Activated T-helper 17 cell treated with anti-CD3 and anti-CD28 coated beads, Interleukin-2, amount 50 U/mL, for 72 hours (primary cell): ENCODE results near the gene BCKDHB. TPM values are rescaled to one million over a fixed set of nuclear protein-coding genes. Genes with fewer than 3 reads are reported as not detected.

ENCODE experiments used
- ATAC-seq: fragments of 150-1000 bp; cut with Tn5 transposase; replicated peaks from 2 replicates; pipeline ENCODE4 v1.10.0; 2021; ENCODE audit warnings: mild to moderate bottlenecking, moderate library complexity
- H3K27ac Mint-ChIP-seq: one replicate; pipeline ENCODE4 v1.8.0; 2022; ENCODE audit warnings: mixed read lengths
- H3K27me3 Mint-ChIP-seq: one replicate; pipeline ENCODE4 v1.8.0; 2022; ENCODE audit warnings: mixed read lengths
- H3K36me3 Mint-ChIP-seq: one replicate; pipeline ENCODE4 v1.8.0; 2022; ENCODE audit warnings: low read depth, mild to moderate bottlenecking, mixed read lengths
- H3K4me1 Mint-ChIP-seq: one replicate; pipeline ENCODE4 v1.8.0; 2022; ENCODE audit warnings: mixed read lengths
- H3K4me3 Mint-ChIP-seq: one replicate; pipeline ENCODE4 v1.8.0; 2022; ENCODE audit warnings: mild to moderate bottlenecking, mixed read lengths
- H3K9me3 Mint-ChIP-seq: one replicate; pipeline ENCODE4 v1.8.0; 2022; ENCODE audit warnings: mixed read lengths
- total RNA-seq, 2 donors: library from RNA; stranded (reverse); gene quantifications; one replicate each; pipeline ENCODE4 v1.2.3, GENCODE V29; 2022

BCKDHB gene
- total RNA-seq, 2 donors from 2014 or later = 15.9 to 16.0 TPM

GRCh38 chr6:80170433-80170832 is 64.0 kb downstream of the BCKDHB start:
- no peak for ATAC-seq
- H3K4me1 Mint-ChIP-seq = no peaks in the 10 kb centered on the region
- H3K4me3 Mint-ChIP-seq = no peak overlapping the region
- H3K36me3 Mint-ChIP-seq = peaks cover 24% of the 10 kb centered on the region
- H3K27ac Mint-ChIP-seq = no peak overlapping the region
- no peaks in the 10 kb centered on the region for H3K9me3 Mint-ChIP-seq
- no peaks in the 10 kb centered on the region for H3K27me3 Mint-ChIP-seq

- Mint-ChIP-seq H3K9me3 (no peaks in the 10 kb centered on the region), H3K27me3 (no peaks in the 10 kb centered on the region), H3K4me3 (no peak overlapping the region), H3K4me1 (no peaks in the 10 kb centered on the region), H3K27ac (no peak overlapping the region), H3K36me3 (peaks cover 30% of the 10 kb centered on the region)
- ATAC-seq = no peak
These were observed 66.9 kb downstream of the BCKDHB start for GRCh38 chr6:80173411-80173810.

- Mint-ChIP-seq H3K27ac (no peak overlapping the region), H3K4me1 (no peaks in the 10 kb centered on the region), H3K27me3 (no peaks in the 10 kb centered on the region), H3K4me3 (no peak overlapping the region), H3K9me3 (no peaks in the 10 kb centered on the region), H3K36me3 (peaks cover 30% of the 10 kb centered on the region)
- ATAC-seq = no peak
These were observed 68.6 kb downstream of the BCKDHB start for GRCh38 chr6:80174900-80175572.

- Mint-ChIP-seq H3K4me1 (no peaks in the 10 kb centered on the region), H3K27ac (no peak overlapping the region), H3K4me3 (no peak overlapping the region), H3K36me3 (peaks cover 7% of the 10 kb centered on the region), H3K27me3 (no peaks in the 10 kb centered on the region), H3K9me3 (no peaks in the 10 kb centered on the region)
- no peak for ATAC-seq
These were observed 73.2 kb downstream of the BCKDHB start for GRCh38 chr6:80179695-80180094.

GRCh38 chr6:80181352-80182081 is 75.0 kb downstream of the BCKDHB start:
- H3K4me3 Mint-ChIP-seq = no peak overlapping the region
- ATAC-seq = no peak

GRCh38 chr6:80182308-80182707 is 75.8 kb downstream of the BCKDHB start:
- H3K9me3 Mint-ChIP-seq = no peaks in the 10 kb centered on the region
- no peak overlapping the region for H3K27ac Mint-ChIP-seq
- ATAC-seq = no peak
- H3K4me1 Mint-ChIP-seq = no peaks in the 10 kb centered on the region
- peaks cover 6% of the 10 kb centered on the region for H3K36me3 Mint-ChIP-seq
- no peaks in the 10 kb centered on the region for H3K27me3 Mint-ChIP-seq
- no peak overlapping the region for H3K4me3 Mint-ChIP-seq

More at GRCh38 chr6:80181352-80182081, 75.0 kb downstream of the BCKDHB start:
- Mint-ChIP-seq H3K27ac (no peak overlapping the region), H3K27me3 (no peaks in the 10 kb centered on the region), H3K4me1 (no peaks in the 10 kb centered on the region), H3K36me3 (peaks cover 6% of the 10 kb centered on the region), H3K9me3 (no peaks in the 10 kb centered on the region)

- H3K36me3 Mint-ChIP-seq = peaks cover 6% of the 10 kb centered on the region
- H3K4me3 Mint-ChIP-seq = no peak overlapping the region
- H3K4me1 Mint-ChIP-seq = no peaks in the 10 kb centered on the region
- no peaks in the 10 kb centered on the region for H3K27me3 Mint-ChIP-seq
- H3K9me3 Mint-ChIP-seq = no peaks in the 10 kb centered on the region
- no peak for ATAC-seq
- no peak overlapping the region for H3K27ac Mint-ChIP-seq
These were observed 76.7 kb downstream of the BCKDHB start for GRCh38 chr6:80183019-80183795.

GRCh38 chr6:80185492-80185891 is 79.0 kb downstream of the BCKDHB start:
- ATAC-seq = no peak
- no peaks in the 10 kb centered on the region for H3K27me3 Mint-ChIP-seq
- no peaks in the 10 kb centered on the region for H3K4me1 Mint-ChIP-seq
- H3K4me3 Mint-ChIP-seq = no peak overlapping the region
- no peak overlapping the region for H3K27ac Mint-ChIP-seq
- H3K36me3 Mint-ChIP-seq = peaks cover 6% of the 10 kb centered on the region
- no peaks in the 10 kb centered on the region for H3K9me3 Mint-ChIP-seq

- Mint-ChIP-seq H3K4me1 (no peaks in the 10 kb centered on the region), H3K27me3 (no peaks in the 10 kb centered on the region), H3K9me3 (no peaks in the 10 kb centered on the region), H3K27ac (no peak overlapping the region), H3K4me3 (no peak overlapping the region), H3K36me3 (peaks cover 6% of the 10 kb centered on the region)
- ATAC-seq = no peak
These were observed 79.6 kb downstream of the BCKDHB start for GRCh38 chr6:80186082-80186481.

GRCh38 chr6:80196906-80197305 is 90.4 kb downstream of the BCKDHB start:
- no peak overlapping the region for H3K27ac Mint-ChIP-seq
- no peaks in the 10 kb centered on the region for H3K9me3 Mint-ChIP-seq
- H3K4me3 Mint-ChIP-seq = no peak overlapping the region
- no peaks in the 10 kb centered on the region for H3K36me3 Mint-ChIP-seq
- no peaks in the 10 kb centered on the region for H3K27me3 Mint-ChIP-seq
- no peak for ATAC-seq
- no peaks in the 10 kb centered on the region for H3K4me1 Mint-ChIP-seq

- no peaks in the 10 kb centered on the region for H3K27me3 Mint-ChIP-seq
- no peak for ATAC-seq
- peaks cover under 1% of the 10 kb centered on the region for H3K36me3 Mint-ChIP-seq
- H3K4me3 Mint-ChIP-seq = no peak overlapping the region
- H3K27ac Mint-ChIP-seq = no peak overlapping the region
- H3K9me3 Mint-ChIP-seq = no peaks in the 10 kb centered on the region
- H3K4me1 Mint-ChIP-seq = no peaks in the 10 kb centered on the region
These were observed 91.0 kb downstream of the BCKDHB start for GRCh38 chr6:80197474-80197873.

- ATAC-seq = no peak
- peaks cover 6% of the 10 kb centered on the region for H3K36me3 Mint-ChIP-seq
These were observed 91.5 kb downstream of the BCKDHB start for GRCh38 chr6:80197986-80198385.

GRCh38 chr6:80203283-80203682 is 96.8 kb downstream of the BCKDHB start:
- Mint-ChIP-seq H3K4me1 (no peaks in the 10 kb centered on the region), H3K9me3 (no peaks in the 10 kb centered on the region), H3K27me3 (no peaks in the 10 kb centered on the region)

More at GRCh38 chr6:80197986-80198385, 91.5 kb downstream of the BCKDHB start:
- Mint-ChIP-seq H3K4me3 (no peak overlapping the region), H3K4me1 (no peaks in the 10 kb centered on the region), H3K9me3 (no peaks in the 10 kb centered on the region), H3K27ac (no peak overlapping the region), H3K27me3 (no peaks in the 10 kb centered on the region)

GRCh38 chr6:80205404-80205803 is 98.9 kb downstream of the BCKDHB start:
- peaks cover 11% of the 10 kb centered on the region for H3K36me3 Mint-ChIP-seq
- H3K4me1 Mint-ChIP-seq = no peaks in the 10 kb centered on the region
- no peaks in the 10 kb centered on the region for H3K27me3 Mint-ChIP-seq
- H3K27ac Mint-ChIP-seq = no peak overlapping the region
- H3K9me3 Mint-ChIP-seq = no peaks in the 10 kb centered on the region
- no peak overlapping the region for H3K4me3 Mint-ChIP-seq
- no peak for ATAC-seq

More at GRCh38 chr6:80203283-80203682, 96.8 kb downstream of the BCKDHB start:
- Mint-ChIP-seq H3K36me3 (peaks cover 11% of the 10 kb centered on the region), H3K4me3 (no peak overlapping the region), H3K27ac (no peak overlapping the region)
- no peak for ATAC-seq
